GM12873 (cell line): ENCODE results near the gene DNMT1.

Experiments
- CTCF ChIP-seq: IDR thresholded peaks from 2 replicates; pipeline ENCODE4 v1.5.1; 2012; ENCODE audit warnings: low read depth, mild to moderate bottlenecking, moderate library complexity, low read length, control low read depth; ENCODE audit not compliant: insufficient read depth; ENCODE audit errors: missing control alignments

Gene DNMT1

GRCh38 chr19:10105509-10106099 is 89.1 kb downstream of the DNMT1 start:
- TF ChIP-seq CTCF: no peak

- no peak for TF ChIP-seq CTCF
Measured at GRCh38 chr19:10104665-10105508, 89.9 kb downstream of the DNMT1 start.

GRCh38 chr19:10104130-10104513 is 90.6 kb downstream of the DNMT1 start:
- no peak for TF ChIP-seq CTCF

- TF ChIP-seq CTCF: no peak
Measured at GRCh38 chr19:10102787-10103236, 91.9 kb downstream of the DNMT1 start.

- no peak for TF ChIP-seq CTCF
Measured at GRCh38 chr19:10100163-10100785, 94.5 kb downstream of the DNMT1 start.

- TF ChIP-seq CTCF: no peak
Measured at GRCh38 chr19:10096615-10096963, 98.2 kb downstream of the DNMT1 start.

GRCh38 chr19:10095948-10096614 is 98.7 kb downstream of the DNMT1 start:
- no peak for TF ChIP-seq CTCF
